Neural cell (in vitro differentiated cells): ENCODE results near the gene NRN1L. TPM values are rescaled to one million over a fixed set of nuclear protein-coding genes. Genes with fewer than 3 reads are reported as not detected.

Experiments
- H2AFZ ChIP-seq: fragments of 200-600, 300-800 bp; sonication (generic), shearing (Covaris generic); 2 replicates; pipeline ENCODE4 v1.6.0; 2014; ENCODE audit warnings: low read depth, mild to moderate bottlenecking, antibody characterized with exemption, low read length, moderate library complexity
- H3F3A ChIP-seq: fragments of 200-600 bp; shearing (Covaris generic); 2 replicates; pipeline ENCODE4 v1.6.1; 2016; ENCODE audit warnings: mild to moderate bottlenecking, moderate library complexity, mixed read lengths, antibody characterized with exemption, low read length; ENCODE audit not compliant: insufficient read depth, poor library complexity, severe bottlenecking
- H3K27ac ChIP-seq: fragments of 200-600, 300-800 bp; sonication (generic), shearing (Covaris generic); 2 replicates; pipeline ENCODE4 v1.5.1; 2014; ENCODE audit warnings: mild to moderate bottlenecking, low read length, moderate library complexity
- H3K27me3 ChIP-seq: fragments of 300-800, 200-600 bp; sonication (generic), shearing (Covaris generic); 2 replicates; pipeline ENCODE4 v1.6.0; 2014; ENCODE audit warnings: mild to moderate bottlenecking, low read depth, low read length, moderate library complexity; ENCODE audit not compliant: insufficient read depth
- H3K36me3 ChIP-seq: fragments of 300-800, 200-600 bp; sonication (generic), shearing (Covaris generic); 2 replicates; pipeline ENCODE4 v1.5.1; 2014; ENCODE audit warnings: mild to moderate bottlenecking, antibody characterized with exemption, low read length, moderate library complexity; ENCODE audit not compliant: insufficient read depth
- H3K4me2 ChIP-seq: fragments of 300-800, 200-600 bp; sonication (generic), shearing (Covaris generic); 2 replicates; pipeline ENCODE4 v1.6.0; 2014; ENCODE audit warnings: mild to moderate bottlenecking, low read length
- H3K4me3 ChIP-seq: fragments of 300-800, 200-600 bp; sonication (generic), shearing (Covaris generic); 2 replicates; pipeline ENCODE4 v1.5.1; 2014; ENCODE audit warnings: mild to moderate bottlenecking, low read length, moderate library complexity
- H3K79me2 ChIP-seq: fragments of 200-600 bp; shearing (Covaris generic); replicated peaks from 2 replicates; pipeline ENCODE4 v1.6.0; 2014; ENCODE audit warnings: mild to moderate bottlenecking, low read length, moderate library complexity; ENCODE audit not compliant: insufficient read depth
- H3K9ac ChIP-seq: fragments of 300-800, 200-600 bp; sonication (generic), shearing (Covaris generic); 2 replicates; pipeline ENCODE4 v1.6.1; 2016; ENCODE audit warnings: mild to moderate bottlenecking, low read length, mixed read lengths
- H3K9me2 ChIP-seq: fragments of 200-600 bp; shearing (Covaris generic); 2 replicates; pipeline ENCODE4 v1.6.1; 2016; ENCODE audit warnings: mild to moderate bottlenecking, low read length, mixed read lengths; ENCODE audit not compliant: insufficient read depth
- H3K9me3 ChIP-seq: fragments of 200-600, 300-800 bp; sonication (generic), shearing (Covaris generic); 2 replicates; pipeline ENCODE4 v1.6.1; 2016; ENCODE audit warnings: mild to moderate bottlenecking, mixed run types, low read length, moderate library complexity, mixed read lengths
- H4K20me1 ChIP-seq: fragments of 200-600 bp; shearing (Covaris generic); 2 replicates; pipeline ENCODE4 v1.6.1; 2016; ENCODE audit warnings: mild to moderate bottlenecking, mixed run types; ENCODE audit not compliant: insufficient read depth
- CTCF ChIP-seq: fragments of 450-650 bp; IDR thresholded peaks from 2 replicates; pipeline ENCODE4 v1.5.1; 2014; ENCODE audit warnings: antibody characterized with exemption, mild to moderate bottlenecking, moderate library complexity; ENCODE audit not compliant: poor library complexity, severe bottlenecking
- EP300 ChIP-seq: fragments of 450-650 bp; conservative IDR thresholded peaks from 2 replicates; pipeline ENCODE4 v1.6.1; 2014; ENCODE audit warnings: antibody characterized with exemption, mild to moderate bottlenecking, moderate library complexity; ENCODE audit not compliant: poor library complexity, severe bottlenecking
- EZH2 ChIP-seq: fragments of 200-600, 300-800 bp; shearing (Covaris generic), sonication (generic); IDR thresholded peaks from 2 replicates; pipeline ENCODE4 v1.6.1; 2014; ENCODE audit warnings: antibody characterized with exemption, low read length, borderline replicate concordance, mild to moderate bottlenecking; ENCODE audit not compliant: insufficient read depth, poor library complexity, severe bottlenecking
- MXI1 ChIP-seq: fragments of 450-650 bp; conservative IDR thresholded peaks from 2 replicates; pipeline ENCODE4 v1.6.1; 2014; ENCODE audit warnings: antibody characterized with exemption, mild to moderate bottlenecking; ENCODE audit not compliant: poor library complexity, severe bottlenecking
- POLR2AphosphoS5 ChIP-seq: IDR thresholded peaks from 2 replicates; pipeline ENCODE4 v1.6.1; 2012
- RAD21 ChIP-seq: fragments of 450-650 bp; conservative IDR thresholded peaks from 2 replicates; pipeline ENCODE4 v1.6.1; 2014; ENCODE audit warnings: antibody characterized with exemption, mild to moderate bottlenecking, moderate library complexity
- REST ChIP-seq: IDR thresholded peaks from 2 replicates; pipeline ENCODE4 v1.6.1; 2012; ENCODE audit warnings: borderline replicate concordance
- SMC3 ChIP-seq: fragments of 450-650 bp; conservative IDR thresholded peaks from 2 replicates; pipeline ENCODE4 v1.6.1; 2014; ENCODE audit warnings: antibody characterized with exemption, mild to moderate bottlenecking, moderate library complexity; ENCODE audit not compliant: poor library complexity
- TAF1 ChIP-seq: IDR thresholded peaks from 2 replicates; pipeline ENCODE4 v1.6.1; 2012; ENCODE audit warnings: low read depth
- polyA plus RNA-seq: library from polyadenylated mRNA; depleted of rRNA; stranded (reverse); fragments of >200 nt; gene quantifications from 2 replicates; pipeline ENCODE4 v1.2.3, GENCODE V29; 2014

NRN1L gene
- polyA plus RNA-seq, 1 donor from 2014 or later: not detected

- Histone ChIP-seq H3K4me2 (no peak overlapping the region), H3K27me3 (no peaks in the 10 kb centered on the region), H3K9ac (no peak overlapping the region), H3K79me2 (peaks cover 59% of the 10 kb centered on the region), H3K9me2 (no peaks in the 10 kb centered on the region), H3K27ac (no peak overlapping the region), H3F3A (no peaks in the 10 kb centered on the region), H3K36me3 (no peaks in the 10 kb centered on the region), H2AFZ (no peak overlapping the region), H3K4me3 (no peak overlapping the region), H3K9me3 (no peaks in the 10 kb centered on the region), H4K20me1 (no peaks in the 10 kb centered on the region)
- TF ChIP-seq EP300 (no peak), EZH2 (no peak), TAF1 (no peak), REST (no peak)
Measured at GRCh38 chr16:67858500-67858899, 26.2 kb upstream of the NRN1L start.

GRCh38 chr16:67860589-67861398 is 23.9 kb upstream of the NRN1L start:
- Histone ChIP-seq H3K79me2 (peaks cover 42% of the 10 kb centered on the region), H2AFZ (no peak overlapping the region), H4K20me1 (no peaks in the 10 kb centered on the region), H3K9ac (no peak overlapping the region), H3K9me2 (no peaks in the 10 kb centered on the region), H3K9me3 (no peaks in the 10 kb centered on the region), H3K4me3 (no peak overlapping the region), H3K27me3 (no peaks in the 10 kb centered on the region), H3K27ac (no peak overlapping the region), H3K36me3 (no peaks in the 10 kb centered on the region), H3F3A (no peaks in the 10 kb centered on the region), H3K4me2 (no peak overlapping the region)
- TF ChIP-seq EZH2: no peak
- no peak for TF ChIP-seq SMC3
- no peak for TF ChIP-seq RAD21
- TF ChIP-seq TAF1: no peak
- TF ChIP-seq EP300: no peak
- no peak for TF ChIP-seq CTCF
- TF ChIP-seq MXI1: no peak
- no peak for TF ChIP-seq POLR2AphosphoS5
- TF ChIP-seq REST: no peak
